NCI-H2029 (cell line): ENCODE measurements around the gene LITAFD.
A peak's percentile ranks its signal among the peaks of the same experiment; 100 is the strongest.
"Not testable (repeated sequence)": the region's sequence is repeated elsewhere in the genome, so short reads cannot be mapped to it uniquely, and the experiment has no call there.

Experiments
- DNase-seq: peaks from one replicate; lab custom pipeline; 2025; lab: John Stamatoyannopoulos, UW

The LITAFD gene

GRCh38 chr16:8872967-8873865 lies 8.9 kb upstream of the LITAFD start:
- DNase-seq, result no peak

- DNase-seq, result not testable (repeated sequence)
Observed at GRCh38 chr16:8873866-8874195, 8.3 kb upstream of the LITAFD start.

GRCh38 chr16:8874388-8874787 lies 7.8 kb upstream of the LITAFD start:
- no peak for DNase-seq

GRCh38 chr16:8875317-8875716 lies 6.8 kb upstream of the LITAFD start:
- DNase-seq, result not testable (repeated sequence)

GRCh38 chr16:8877894-8878522 lies 4.1 kb upstream of the LITAFD start:
- no peak for DNase-seq

GRCh38 chr16:8878523-8878911 lies 3.6 kb upstream of the LITAFD start:
- no peak for DNase-seq

- no peak for DNase-seq
Observed at GRCh38 chr16:8880839-8881510, 1.2 kb upstream of the LITAFD start.

- no peak for DNase-seq
Observed at GRCh38 chr16:8882725-8883377, 700 bp downstream of the LITAFD start.

GRCh38 chr16:8885674-8886592 lies 3.8 kb downstream of the LITAFD start:
- no peak for DNase-seq

- no peak for DNase-seq
Observed at GRCh38 chr16:8886593-8887430, 4.7 kb downstream of the LITAFD start.

GRCh38 chr16:8887431-8887765 lies 5.2 kb downstream of the LITAFD start:
- no peak for DNase-seq

GRCh38 chr16:8887952-8888560 lies 5.9 kb downstream of the LITAFD start:
- DNase-seq, result peak; percentile 54

GRCh38 chr16:8888951-8889892 lies 7.1 kb downstream of the LITAFD start:
- DNase-seq, result no peak

GRCh38 chr16:8889893-8890548 lies 7.9 kb downstream of the LITAFD start:
- DNase-seq, result no peak

GRCh38 chr16:8890549-8890921 lies 8.4 kb downstream of the LITAFD start:
- DNase-seq, result no peak

- DNase-seq, result no peak
Observed at GRCh38 chr16:8892101-8892575, 10.0 kb downstream of the LITAFD start.

GRCh38 chr16:8893426-8893825 lies 11.3 kb downstream of the LITAFD start:
- no peak for DNase-seq

GRCh38 chr16:8893976-8894690 lies 12.0 kb downstream of the LITAFD start:
- DNase-seq, result no peak
